ENCODE measurements around the gene SERP2. TPM values are rescaled to one million over a fixed set of nuclear protein-coding genes. Genes with fewer than 3 reads are reported as not detected.
A peak's percentile ranks its signal among the peaks of the same experiment; 100 is the strongest.

The SERP2 gene
- total RNA-seq, 4 donors from 2014 or later = 5.8 to 9.5 (median 7.4) TPM

- H3K36me3 ChIP-seq = peaks cover 6 to 25% (median 17%) of the 10 kb centered on the region in 4 donors
- no peak overlapping the region for H3K4me3 ChIP-seq
- H3K9me3 ChIP-seq = no peaks in the 10 kb centered on the region
- H3K27ac ChIP-seq (replicated peaks in 1 of 4) = peak overlapping the region in 1 of 4 donors; percentile 92
- peak; percentile 81 for DNase-seq (ENCODE audit: extremely low spot score)
- 77% methylated on average over 4 of the region's 4 CpGs for WGBS
- no peaks in the 10 kb centered on the region for H3K27me3 ChIP-seq
- intact Hi-C loops (cut with DNase I) = loop anchor here (5.0 kb wide), 3 partner anchors 64 to 289 kb away; no protein-coding TSS in a partner anchor
- H3K4me1 ChIP-seq = peaks cover 15 to 34% (median 25%) of the 10 kb centered on the region in 4 donors
- no peak for TF ChIP-seq POLR2AphosphoS5 (IDR thresholded peaks at IDR 0.05)
- TF ChIP-seq, protein P1, sequence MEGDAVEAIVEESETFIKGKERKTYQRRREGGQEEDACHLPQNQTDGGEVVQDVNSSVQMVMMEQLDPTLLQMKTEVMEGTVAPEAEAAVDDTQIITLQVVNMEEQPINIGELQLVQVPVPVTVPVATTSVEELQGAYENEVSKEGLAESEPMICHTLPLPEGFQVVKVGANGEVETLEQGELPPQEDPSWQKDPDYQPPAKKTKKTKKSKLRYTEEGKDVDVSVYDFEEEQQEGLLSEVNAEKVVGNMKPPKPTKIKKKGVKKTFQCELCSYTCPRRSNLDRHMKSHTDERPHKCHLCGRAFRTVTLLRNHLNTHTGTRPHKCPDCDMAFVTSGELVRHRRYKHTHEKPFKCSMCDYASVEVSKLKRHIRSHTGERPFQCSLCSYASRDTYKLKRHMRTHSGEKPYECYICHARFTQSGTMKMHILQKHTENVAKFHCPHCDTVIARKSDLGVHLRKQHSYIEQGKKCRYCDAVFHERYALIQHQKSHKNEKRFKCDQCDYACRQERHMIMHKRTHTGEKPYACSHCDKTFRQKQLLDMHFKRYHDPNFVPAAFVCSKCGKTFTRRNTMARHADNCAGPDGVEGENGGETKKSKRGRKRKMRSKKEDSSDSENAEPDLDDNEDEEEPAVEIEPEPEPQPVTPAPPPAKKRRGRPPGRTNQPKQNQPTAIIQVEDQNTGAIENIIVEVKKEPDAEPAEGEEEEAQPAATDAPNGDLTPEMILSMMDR (IDR thresholded peaks at IDR 0.05) = no peak
- no peak for TF ChIP-seq EP300 (IDR thresholded peaks at IDR 0.05)
- TF ChIP-seq POLR2A (IDR thresholded peaks at IDR 0.05; ENCODE audit: low read depth) = no peak
These were observed 57.5 kb downstream of the SERP2 start for GRCh38 chr13:44431150-44431549.

GRCh38 chr13:44432650-44433049 is 59.0 kb downstream of the SERP2 start:
- H3K9me3 ChIP-seq = no peaks in the 10 kb centered on the region
- H3K27ac ChIP-seq (replicated peaks in 1 of 4) = peak overlapping the region; percentile 2 to 92 (median 60)
- WGBS = 60% methylated on average over 5 of the region's 5 CpGs
- peak overlapping the region in 2 of 4 donors; percentile 78 to 86 for H3K4me3 ChIP-seq
- TF ChIP-seq, protein P1 (IDR thresholded peaks at IDR 0.05) = no peak
- TF ChIP-seq POLR2AphosphoS5 (IDR thresholded peaks at IDR 0.05) = peak in 1 of 2 donors; percentile 23
- H3K4me1 ChIP-seq = peaks cover 18 to 38% (median 29%) of the 10 kb centered on the region in 4 donors
- DNase-seq (ENCODE audit: extremely low spot score) = peak; percentile 87
- peaks cover 6 to 25% (median 17%) of the 10 kb centered on the region in 4 donors for H3K36me3 ChIP-seq
- intact Hi-C loops (cut with DNase I) = loop anchor here (5.0 kb wide), 3 partner anchors 65 to 290 kb away; no protein-coding TSS in a partner anchor
- no peaks in the 10 kb centered on the region for H3K27me3 ChIP-seq

DNA sequence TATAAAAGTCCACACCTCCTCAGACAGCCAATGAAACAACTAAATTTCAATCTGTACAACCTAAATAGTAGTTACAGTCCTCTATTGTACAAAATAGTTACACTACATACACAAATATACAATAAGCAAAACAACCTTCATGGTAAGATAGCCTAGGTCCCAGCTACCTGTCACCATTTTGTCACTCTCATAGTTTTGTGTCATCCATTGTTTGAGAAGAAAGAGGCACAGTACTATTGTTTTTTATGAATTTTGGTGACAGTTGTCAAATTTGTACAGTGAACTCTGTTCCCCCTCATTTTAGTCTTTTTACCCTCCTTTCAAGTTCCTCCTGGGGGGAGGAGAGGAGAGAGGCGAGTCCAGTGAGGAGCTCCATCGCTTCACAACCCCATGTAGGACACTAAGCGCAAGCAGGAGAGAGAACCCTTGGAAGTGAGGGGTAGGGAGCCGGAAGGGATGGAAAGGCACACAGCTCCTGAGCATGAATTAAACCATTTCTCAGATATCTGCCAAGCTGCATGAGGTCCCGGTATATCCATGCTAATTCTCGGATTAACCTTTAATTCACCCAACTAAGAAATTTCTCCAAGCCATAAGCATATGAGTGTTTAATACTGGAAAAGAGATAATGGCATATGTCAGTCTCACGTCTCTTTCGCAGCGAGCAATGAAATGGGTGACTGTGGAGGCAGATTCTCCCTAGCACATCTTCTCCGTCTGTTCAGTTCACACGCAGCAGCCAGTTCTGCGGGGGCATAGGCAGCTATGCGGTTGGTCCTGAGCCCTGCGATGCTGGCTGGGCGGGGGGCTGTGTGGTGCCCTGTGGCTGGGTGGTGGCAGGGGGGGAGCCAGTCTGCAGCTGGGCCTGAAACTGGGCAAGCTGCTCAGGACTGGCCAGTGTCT is 60.5 kb downstream of the SERP2 start:
- Histone ChIP-seq H3K27ac (replicated peaks in 1 of 4) (peak overlapping the region; percentile 84 to 92 (median 90)), H3K27me3 (no peaks in the 10 kb centered on the region), H3K9me3 (no peaks in the 10 kb centered on the region), H3K4me3 (peak overlapping the region; percentile 61 to 86 (median 82)), H3K36me3 (peaks cover 6 to 25% (median 17%) of the 10 kb centered on the region in 4 donors), H3K4me1 (peaks cover 20 to 40% (median 32%) of the 10 kb centered on the region in 4 donors)
- TF ChIP-seq POLR2AphosphoS5 (IDR thresholded peaks at IDR 0.05) (no peak), EP300 (IDR thresholded peaks at IDR 0.05) (no peak), POLR2A (IDR thresholded peaks at IDR 0.05; ENCODE audit: low read depth) (no peak)
- TF ChIP-seq, protein P1 (IDR thresholded peaks at IDR 0.05) = no peak
- 61% methylated on average over 15 of the region's 15 CpGs for WGBS
- intact Hi-C loops (cut with DNase I) = loop anchor here (2.0 to 5.0 kb wide), 4 partner anchors 67 to 292 kb away; no protein-coding TSS in a partner anchor
- peak; percentile 42 for DNase-seq (ENCODE audit: extremely low spot score)

- H3K9me3 ChIP-seq = no peaks in the 10 kb centered on the region
- H3K27me3 ChIP-seq = no peaks in the 10 kb centered on the region
- no peak for DNase-seq (ENCODE audit: extremely low spot score)
- TF ChIP-seq, protein P1 (IDR thresholded peaks at IDR 0.05) = no peak
- TF ChIP-seq EP300 (IDR thresholded peaks at IDR 0.05) = no peak
- TF ChIP-seq POLR2AphosphoS5 (IDR thresholded peaks at IDR 0.05) = no peak
- TF ChIP-seq POLR2A (IDR thresholded peaks at IDR 0.05; ENCODE audit: low read depth) = no peak
- H3K36me3 ChIP-seq = peaks cover 6 to 25% (median 17%) of the 10 kb centered on the region in 4 donors
- intact Hi-C loops (cut with DNase I) = loop anchor here (2.0 to 5.0 kb wide), 4 partner anchors 67 to 292 kb away; no protein-coding TSS in a partner anchor
- H3K4me1 ChIP-seq = peaks cover 20 to 44% (median 38%) of the 10 kb centered on the region in 4 donors
- peak overlapping the region; percentile 84 to 92 (median 90) for H3K27ac ChIP-seq (replicated peaks in 1 of 4)
- H3K4me3 ChIP-seq = peak overlapping the region; percentile 61 to 86 (median 82)
- WGBS = 9% methylated on average over 4 of the region's 4 CpGs
These were observed 61.1 kb downstream of the SERP2 start for GRCh38 chr13:44434766-44435141.

Measured in esophagus muscularis mucosa (tissue), 4 donors.